Left colon (tissue), 2 donors: ENCODE data around the gene NSDHL. TPM values are rescaled to one million over a fixed set of nuclear protein-coding genes. Genes with fewer than 3 reads are reported as not detected.
A peak's percentile ranks its signal among the peaks of the same experiment; 100 is the strongest.
"Not testable (repeated sequence)": the region's sequence is repeated elsewhere in the genome, so short reads cannot be mapped to it uniquely, and the experiment has no call there.

Source experiments
- ATAC-seq: fragments of 200-7000 bp; cut with Tn5 transposase; one replicate; pipeline ENCODE4 v1.9.1; 2020; ENCODE audit warnings: mild to moderate bottlenecking, moderate library complexity
- DNase-seq, 2 donors: peaks; one replicate each; pipeline ENCODE4 v3.0.0-alpha.2; 2020
- intact Hi-C, 2 donors: fragments of 100-400 bp; cut with DNase I in 1 of 2; cut with micrococcal nuclease in 1 of 2; formaldehyde crosslinking; loops; one replicate each; pipeline versions ENCODE4 v1.11.2 to v1.14.0; 2022; cut with DNase I, micrococcal nuclease
- total RNA-seq, 2 donors: library from RNA; stranded (reverse); fragmentation: NEBNext Ultra II Directional; extraction: Animal tissue kit (Norgen Biotek cat#: 25700); gene quantifications; one replicate each; pipeline ENCODE4 v1.2.1, GENCODE V29; 2021
- donor health status: DM: no; HTN: no; CAD: no.
- donor health status: DM: yes; HTN: yes; CAD: no.

Gene NSDHL
- total RNA-seq, 2 donors from 2014 or later, result 17.3 to 36.2 TPM

- ATAC-seq (peak; percentile 68), DNase-seq (peak in 1 of 2 donors; percentile 56)
- intact Hi-C loops, result no loop called here
Observed at GRCh38 chrX:152904151-152905080, 73.6 kb downstream of the NSDHL start.

- intact Hi-C loops, result no loop called here
- ATAC-seq (no peak), DNase-seq (no peak)
Observed at GRCh38 chrX:152905081-152905420, 74.2 kb downstream of the NSDHL start.

- no peak for DNase-seq
- no peak for ATAC-seq
- intact Hi-C loops, result no loop called here
Observed at GRCh38 chrX:152907084-152907651, 76.3 kb downstream of the NSDHL start.

- intact Hi-C loops, result no loop called here
- DNase-seq (no peak), ATAC-seq (no peak)
Observed at GRCh38 chrX:152908486-152908885, 77.6 kb downstream of the NSDHL start.

GRCh38 chrX:152910018-152910417 is 79.2 kb downstream of the NSDHL start:
- intact Hi-C loops, DNase-seq: not testable (repeated sequence)

GRCh38 chrX:152912106-152912505 is 81.2 kb downstream of the NSDHL start:
- intact Hi-C loops, result no loop called here
- ATAC-seq (no peak), DNase-seq (no peak)

More at GRCh38 chrX:152910018-152910417, 79.2 kb downstream of the NSDHL start:
- not testable (repeated sequence) for ATAC-seq

- no peak for DNase-seq
- intact Hi-C loops, result no loop called here
- no peak for ATAC-seq
Observed at GRCh38 chrX:152912641-152913040, 81.8 kb downstream of the NSDHL start.

- DNase-seq, result no peak
- no peak for ATAC-seq
- intact Hi-C loops, result no loop called here
Observed at GRCh38 chrX:152913346-152913745, 82.5 kb downstream of the NSDHL start.

GRCh38 chrX:152913910-152914309 is 83.0 kb downstream of the NSDHL start:
- ATAC-seq (no peak), DNase-seq (no peak)
- intact Hi-C loops, result no loop called here

- DNase-seq, result no peak
- ATAC-seq, result peak; percentile 27
- intact Hi-C loops, result no loop called here
Observed at GRCh38 chrX:152915541-152916241, 84.8 kb downstream of the NSDHL start.

GRCh38 chrX:152917656-152918579 is 87.1 kb downstream of the NSDHL start:
- intact Hi-C loops, result no loop called here
- no peak for DNase-seq
- ATAC-seq, result peak; percentile 72

- ATAC-seq, result no peak
- intact Hi-C loops, result no loop called here
- no peak for DNase-seq
Observed at GRCh38 chrX:152918707-152919106, 87.8 kb downstream of the NSDHL start.

Other genes starting within 250 kb of the NSDHL start
- under 1 TPM in 1 of 2 donors, not detected in 1; 0.03 TPM for gene GABRQ, start 193.2 kb upstream of the NSDHL start, total RNA-seq
- not detected for gene MAGEA3, start 132.3 kb upstream of the NSDHL start, total RNA-seq
- not detected for gene CSAG2, start 121.8 kb upstream of the NSDHL start, total RNA-seq
- gene MAGEA2B, start 116.4 kb upstream of the NSDHL start, total RNA-seq, result not detected
- not detected for gene CSAG1, start 97.3 kb upstream of the NSDHL start, total RNA-seq
- gene MAGEA12, start 97.3 kb upstream of the NSDHL start, total RNA-seq, result not detected
- not detected for gene MAGEA2, start 77.2 kb upstream of the NSDHL start, total RNA-seq
- not detected for gene CSAG3, start 71.8 kb upstream of the NSDHL start, total RNA-seq
- gene MAGEA6, start 61.4 kb upstream of the NSDHL start, total RNA-seq, result not detected
- gene CETN2, start 306 bp upstream of the NSDHL start, total RNA-seq, result 10 to 100 TPM; 12.5 to 12.7 TPM
- gene ZNF185, start 67.0 kb downstream of the NSDHL start, total RNA-seq, result 1 to 10 TPM; 4.0 to 4.6 TPM
- not detected for gene PNMA5, start 163.1 kb downstream of the NSDHL start, total RNA-seq
- gene PNMA3, start 225.4 kb downstream of the NSDHL start, total RNA-seq, result under 1 TPM; 0.08 to 0.15 TPM
- under 1 TPM in 1 of 2 donors, not detected in 1; 0.42 TPM for gene PNMA6A, start 241.4 kb downstream of the NSDHL start, total RNA-seq